Stomach (tissue), 9 donors: ENCODE measurements around the gene KCNT2. TPM values are rescaled to one million over a fixed set of nuclear protein-coding genes. Genes with fewer than 3 reads are reported as not detected.
A peak's percentile ranks its signal among the peaks of the same experiment; 100 is the strongest.

ENCODE experiments used
- DNase-seq, 2 donors: peaks; one replicate each; pipeline versions ENCODE4 v3.0.0 to v3.0.0-alpha.2; 2013 to 2019
- H3K27ac ChIP-seq, 5 donors: fragments of 200-600 bp in 4 of 5; sonication (generic) in 4 of 5; one replicate each; pipeline ENCODE4 v1.5.1; 2013 to 2019; ENCODE audit warnings: mild to moderate bottlenecking in 1 of 5, moderate library complexity in 1 of 5
- H3K27me3 ChIP-seq, 3 donors: fragments of 200-600 bp; sonication (generic); one replicate each; pipeline ENCODE4 v1.5.1; 2017 to 2019; ENCODE audit warnings: mixed run types in 1 of 3
- H3K36me3 ChIP-seq, 4 donors: fragments of 200-600 bp; sonication (generic); 1 replicate in 3 of 4; 2 replicates in 1 of 4; pipeline ENCODE4 v1.5.1; 2016 to 2019
- H3K4me1 ChIP-seq, 4 donors: fragments of 200-600 bp; sonication (generic); one replicate each; pipeline ENCODE4 v1.5.1; 2016 to 2019
- H3K4me3 ChIP-seq, 4 donors: fragments of 200-600 bp; sonication (generic) in 3 of 4; one replicate each; pipeline ENCODE4 v1.5.1; 2016 to 2019; ENCODE audit warnings: mild to moderate bottlenecking in 1 of 4
- H3K9me3 ChIP-seq, 4 donors: fragments of 200-600 bp; sonication (generic); one replicate each; pipeline ENCODE4 v1.5.1; 2016 to 2019
- CTCF ChIP-seq, 7 experiments: fragments of 450-650 bp in 4 of 7; fragments of 200-600 bp in 3 of 7; sonication (generic) in 3 of 7; IDR thresholded peaks; one replicate each; pipeline ENCODE4 v1.5.1; 2016 to 2019; ENCODE audit warnings: antibody characterized with exemption in 7 of 7, control low read depth in 2 of 7, mild to moderate bottlenecking in 1 of 7
- EP300 ChIP-seq: sonication (generic); formaldehyde crosslinking; IDR thresholded peaks from one replicate; pipeline ENCODE4 v1.6.1; 2017; ENCODE audit warnings: antibody characterized with exemption
- POLR2A ChIP-seq, 4 donors: fragments of 450-650 bp; IDR thresholded peaks; one replicate each; pipeline ENCODE4 v1.6.1; 2016; ENCODE audit warnings: antibody characterized with exemption in 4 of 4, control low read depth in 2 of 4, mild to moderate bottlenecking in 1 of 4, moderate library complexity in 1 of 4
- POLR2AphosphoS5 ChIP-seq, 3 donors: sonication (generic); formaldehyde crosslinking; IDR thresholded peaks; one replicate each; pipeline ENCODE4 v1.6.1; 2016; ENCODE audit warnings: antibody characterized with exemption in 3 of 3
- WGBS, 5 donors: extraction: QIAGEN DNeasy Blood & Tissue Kit in 3 of 5; methylation state at CpG; one replicate each; pipeline versions ENCODE4 v1.1.5 to v1.1.7; 2013 to 2018; 5-methylcytosine and 5-hydroxymethylcytosine counted together
- intact Hi-C: fragments of 100-400 bp; cut with DNase I; formaldehyde crosslinking; loops from one replicate; pipeline ENCODE4 v1.15.1; 2023; ENCODE audit warnings: low total_unique reads
- polyA plus RNA-seq, 3 donors: library from polyadenylated mRNA; stranded (reverse); fragments of 200-250 nt; gene quantifications; one replicate each; pipeline ENCODE4 v1.2.3, GENCODE V29; 2013
- total RNA-seq, 5 donors: library from RNA; depleted of rRNA; stranded (reverse); fragments of >200 nt; gene quantifications; one replicate each; pipeline versions ENCODE4 v1.1.0 to v1.2.3, GENCODE V29; 2014 to 2016
- donor health status: healthy with polysubstance abuse.
- donor health status: Bipolar disorder and iron deficiency.
- donor health status: healthy.

KCNT2 gene
- total and polyA plus RNA-seq, 8 donors = 0.29 to 32.3 (median 0.93) TPM

- H3K4me1 ChIP-seq = no peaks in the 10 kb centered on the region
- WGBS, 5 donors = 71 to 81% (median 79%) methylated on average over 3 of the region's 3 CpGs
- TF ChIP-seq POLR2A (IDR thresholded peaks at IDR 0.05) (no peak), POLR2AphosphoS5 (IDR thresholded peaks at IDR 0.05) (no peak), CTCF (IDR thresholded peaks at IDR 0.05) (no peak), EP300 (no peak)
- no peak overlapping the region for H3K27ac ChIP-seq
- no peaks in the 10 kb centered on the region for H3K36me3 ChIP-seq
- DNase-seq = no peak
- H3K4me3 ChIP-seq = no peak overlapping the region
- no peaks in the 10 kb centered on the region for H3K27me3 ChIP-seq
- intact Hi-C loops = no loop called here
- no peaks in the 10 kb centered on the region for H3K9me3 ChIP-seq
Measured at GRCh38 chr1:196543833-196544232, 64.4 kb downstream of the KCNT2 start.

- Histone ChIP-seq H3K27ac (no peak overlapping the region), H3K27me3 (no peaks in the 10 kb centered on the region), H3K4me3 (no peak overlapping the region), H3K9me3 (peaks cover 0 to 13% (median 8%) of the 10 kb centered on the region in 4 donors), H3K36me3 (no peaks in the 10 kb centered on the region), H3K4me1 (no peaks in the 10 kb centered on the region)
- no peak for DNase-seq
- TF ChIP-seq POLR2A (IDR thresholded peaks at IDR 0.05) = no peak
- no peak for TF ChIP-seq POLR2AphosphoS5 (IDR thresholded peaks at IDR 0.05)
- no peak for TF ChIP-seq CTCF (IDR thresholded peaks at IDR 0.05)
- no peak for TF ChIP-seq EP300
- intact Hi-C loops = no loop called here
- WGBS, 5 donors = 79 to 88% (median 86%) methylated on average over 4 of the region's 4 CpGs
Measured at GRCh38 chr1:196538473-196538872, 69.8 kb downstream of the KCNT2 start.

- H3K36me3 ChIP-seq = no peaks in the 10 kb centered on the region
- no peak overlapping the region for H3K27ac ChIP-seq
- peak in 1 of 2 donors; percentile 48 for DNase-seq
- H3K9me3 ChIP-seq = peaks cover 0 to 13% (median 8%) of the 10 kb centered on the region in 4 donors
- no peaks in the 10 kb centered on the region for H3K27me3 ChIP-seq
- intact Hi-C loops = no loop called here
- TF ChIP-seq POLR2A (IDR thresholded peaks at IDR 0.05) (no peak), POLR2AphosphoS5 (IDR thresholded peaks at IDR 0.05) (no peak), EP300 (no peak), CTCF (IDR thresholded peaks at IDR 0.05) (no peak)
- H3K4me1 ChIP-seq = peaks cover 0 to 3% (median 0%) of the 10 kb centered on the region in 4 donors
- no peak overlapping the region for H3K4me3 ChIP-seq
- 59 to 78% (median 67%) methylated on average over 3 of the region's 3 CpGs for WGBS, 5 donors
Measured at GRCh38 chr1:196535727-196536126, 72.5 kb downstream of the KCNT2 start.

- Histone ChIP-seq H3K27me3 (no peaks in the 10 kb centered on the region), H3K36me3 (no peaks in the 10 kb centered on the region), H3K4me1 (peaks cover 0 to 3% (median 0%) of the 10 kb centered on the region in 4 donors), H3K27ac (peak overlapping the region in 1 of 5 donors; percentile 59), H3K4me3 (no peak overlapping the region), H3K9me3 (peaks cover 0 to 10% (median 6%) of the 10 kb centered on the region in 4 donors)
- no peak for DNase-seq
- TF ChIP-seq CTCF (IDR thresholded peaks at IDR 0.05) (no peak), EP300 (no peak), POLR2AphosphoS5 (IDR thresholded peaks at IDR 0.05) (no peak), POLR2A (IDR thresholded peaks at IDR 0.05) (no peak)
- intact Hi-C loops = no loop called here
- 60 to 73% (median 68%) methylated on average over 3 of the region's 3 CpGs for WGBS, 5 donors
Measured at GRCh38 chr1:196531737-196532524, 76.3 kb downstream of the KCNT2 start.
